PC-9 (cell line): ENCODE data around the gene CPSF4.

ENCODE experiments used
- EZH2 ChIP-seq: fragments of 200-600 bp; sonication (generic); IDR thresholded peaks from 2 replicates; pipeline ENCODE4 v1.8.0; 2017; ENCODE audit warnings: antibody characterized with exemption, low read depth
- TF ChIP-seq, protein P1 (sequence below): fragments of 200-600 bp; sonication (generic); conservative IDR thresholded peaks from 2 replicates; pipeline ENCODE4 v1.6.1; 2017; ENCODE audit warnings: mixed run types, antibody characterized with exemption, mild to moderate bottlenecking, moderate library complexity

DNA sequence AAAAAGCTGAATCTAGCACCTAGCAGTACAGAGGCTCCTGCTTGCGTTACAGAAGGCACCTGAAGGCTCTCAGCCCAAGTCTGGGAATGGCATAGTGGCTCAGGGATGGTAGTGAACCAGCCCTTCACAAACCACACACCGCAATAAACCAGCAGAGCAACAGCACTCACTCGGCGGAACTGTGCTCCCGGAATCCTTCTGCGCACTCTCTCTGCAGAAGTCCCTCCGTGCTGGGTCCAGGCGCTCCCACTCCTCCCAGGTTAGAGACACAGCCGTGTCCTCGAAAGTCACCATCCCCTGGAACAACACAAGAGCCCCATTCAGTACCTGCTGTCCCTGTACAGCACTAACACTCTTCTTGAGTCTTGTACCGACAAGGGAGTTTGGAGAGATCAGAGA lies 59.8 kb downstream of the CPSF4 start:
- TF ChIP-seq, protein P1, sequence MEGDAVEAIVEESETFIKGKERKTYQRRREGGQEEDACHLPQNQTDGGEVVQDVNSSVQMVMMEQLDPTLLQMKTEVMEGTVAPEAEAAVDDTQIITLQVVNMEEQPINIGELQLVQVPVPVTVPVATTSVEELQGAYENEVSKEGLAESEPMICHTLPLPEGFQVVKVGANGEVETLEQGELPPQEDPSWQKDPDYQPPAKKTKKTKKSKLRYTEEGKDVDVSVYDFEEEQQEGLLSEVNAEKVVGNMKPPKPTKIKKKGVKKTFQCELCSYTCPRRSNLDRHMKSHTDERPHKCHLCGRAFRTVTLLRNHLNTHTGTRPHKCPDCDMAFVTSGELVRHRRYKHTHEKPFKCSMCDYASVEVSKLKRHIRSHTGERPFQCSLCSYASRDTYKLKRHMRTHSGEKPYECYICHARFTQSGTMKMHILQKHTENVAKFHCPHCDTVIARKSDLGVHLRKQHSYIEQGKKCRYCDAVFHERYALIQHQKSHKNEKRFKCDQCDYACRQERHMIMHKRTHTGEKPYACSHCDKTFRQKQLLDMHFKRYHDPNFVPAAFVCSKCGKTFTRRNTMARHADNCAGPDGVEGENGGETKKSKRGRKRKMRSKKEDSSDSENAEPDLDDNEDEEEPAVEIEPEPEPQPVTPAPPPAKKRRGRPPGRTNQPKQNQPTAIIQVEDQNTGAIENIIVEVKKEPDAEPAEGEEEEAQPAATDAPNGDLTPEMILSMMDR, result no peak
- no peak for TF ChIP-seq EZH2
